GM12801 (cell line): Measurements from ENCODE around the gene EHD3.

Experiments used
- TF ChIP-seq, protein P1 (sequence below): IDR thresholded peaks from one replicate; pipeline ENCODE4 v1.5.1; 2011; ENCODE audit warnings: control low read depth; ENCODE audit not compliant: insufficient read length; ENCODE audit errors: extremely low read depth

Gene EHD3

DNA sequence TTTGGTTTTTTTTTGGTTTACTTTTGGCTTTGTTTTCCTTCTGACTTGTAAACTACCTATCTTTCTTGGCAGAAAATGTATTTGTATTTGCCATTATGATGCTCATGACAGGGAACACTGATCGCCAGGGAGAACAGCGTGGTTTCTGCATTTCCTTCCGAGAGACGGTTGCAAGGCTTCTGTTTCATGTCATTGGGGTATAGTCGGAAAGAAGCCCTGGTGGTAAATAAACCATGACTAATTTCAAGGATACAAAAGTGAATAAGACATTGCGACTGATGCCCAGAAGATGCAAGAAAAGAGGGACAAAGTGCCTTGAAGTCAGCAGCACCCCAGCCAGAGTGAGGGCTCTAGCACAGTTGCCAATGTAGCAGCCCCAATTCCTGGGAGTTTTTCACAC lies 12.4 kb upstream of the EHD3 start:
- TF ChIP-seq, protein P1, sequence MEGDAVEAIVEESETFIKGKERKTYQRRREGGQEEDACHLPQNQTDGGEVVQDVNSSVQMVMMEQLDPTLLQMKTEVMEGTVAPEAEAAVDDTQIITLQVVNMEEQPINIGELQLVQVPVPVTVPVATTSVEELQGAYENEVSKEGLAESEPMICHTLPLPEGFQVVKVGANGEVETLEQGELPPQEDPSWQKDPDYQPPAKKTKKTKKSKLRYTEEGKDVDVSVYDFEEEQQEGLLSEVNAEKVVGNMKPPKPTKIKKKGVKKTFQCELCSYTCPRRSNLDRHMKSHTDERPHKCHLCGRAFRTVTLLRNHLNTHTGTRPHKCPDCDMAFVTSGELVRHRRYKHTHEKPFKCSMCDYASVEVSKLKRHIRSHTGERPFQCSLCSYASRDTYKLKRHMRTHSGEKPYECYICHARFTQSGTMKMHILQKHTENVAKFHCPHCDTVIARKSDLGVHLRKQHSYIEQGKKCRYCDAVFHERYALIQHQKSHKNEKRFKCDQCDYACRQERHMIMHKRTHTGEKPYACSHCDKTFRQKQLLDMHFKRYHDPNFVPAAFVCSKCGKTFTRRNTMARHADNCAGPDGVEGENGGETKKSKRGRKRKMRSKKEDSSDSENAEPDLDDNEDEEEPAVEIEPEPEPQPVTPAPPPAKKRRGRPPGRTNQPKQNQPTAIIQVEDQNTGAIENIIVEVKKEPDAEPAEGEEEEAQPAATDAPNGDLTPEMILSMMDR: no peak

GRCh38 chr2:31222071-31222470 lies 11.9 kb upstream of the EHD3 start:
- TF ChIP-seq, protein P1: no peak

- TF ChIP-seq, protein P1: no peak
These were observed 10.9 kb upstream of the EHD3 start for GRCh38 chr2:31223026-31223425.

GRCh38 chr2:31223749-31224148 lies 10.2 kb upstream of the EHD3 start:
- TF ChIP-seq, protein P1: no peak

DNA sequence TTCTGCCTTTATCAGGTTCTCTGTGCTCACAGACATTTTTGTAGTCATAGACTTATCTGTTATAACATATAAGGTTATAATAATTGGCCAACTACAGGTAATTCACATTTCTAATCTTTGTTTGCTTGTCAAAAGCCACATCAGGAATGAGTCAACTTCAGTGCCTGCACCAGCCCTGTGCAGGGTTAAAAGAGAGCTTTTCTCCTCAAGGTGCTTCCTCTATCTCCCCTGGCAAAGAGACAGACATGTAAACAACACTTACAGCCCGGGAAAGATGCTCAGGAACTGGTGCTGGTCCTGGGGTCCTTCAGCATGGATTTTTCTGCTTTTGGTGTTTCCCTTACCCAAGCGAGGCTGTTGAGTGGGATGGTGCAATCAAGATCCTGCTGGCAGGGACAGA lies 7.7 kb upstream of the EHD3 start:
- TF ChIP-seq, protein P1: no peak

GRCh38 chr2:31227110-31227509 lies 6.8 kb upstream of the EHD3 start:
- TF ChIP-seq, protein P1: no peak

DNA sequence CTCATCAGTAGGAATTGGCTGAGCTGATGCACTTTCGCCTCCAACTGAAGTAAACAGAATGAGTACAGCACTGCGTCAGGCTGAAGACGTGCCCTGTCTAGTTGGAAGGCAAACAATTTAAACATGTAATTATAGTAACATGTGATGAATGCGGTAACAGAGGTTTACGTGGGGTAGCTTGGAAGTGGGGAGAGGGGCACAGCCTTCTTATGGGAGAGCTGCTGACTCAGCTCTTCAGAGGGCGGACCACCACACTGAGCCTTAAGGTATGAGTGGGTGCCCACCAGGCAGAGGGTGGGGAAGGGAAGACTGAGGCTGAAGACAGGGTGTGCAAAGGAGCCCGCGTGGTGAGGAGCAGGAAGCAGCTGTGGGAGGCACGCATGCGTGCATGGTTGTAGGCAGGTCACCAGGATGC lies 6.2 kb upstream of the EHD3 start:
- TF ChIP-seq, protein P1: no peak

DNA sequence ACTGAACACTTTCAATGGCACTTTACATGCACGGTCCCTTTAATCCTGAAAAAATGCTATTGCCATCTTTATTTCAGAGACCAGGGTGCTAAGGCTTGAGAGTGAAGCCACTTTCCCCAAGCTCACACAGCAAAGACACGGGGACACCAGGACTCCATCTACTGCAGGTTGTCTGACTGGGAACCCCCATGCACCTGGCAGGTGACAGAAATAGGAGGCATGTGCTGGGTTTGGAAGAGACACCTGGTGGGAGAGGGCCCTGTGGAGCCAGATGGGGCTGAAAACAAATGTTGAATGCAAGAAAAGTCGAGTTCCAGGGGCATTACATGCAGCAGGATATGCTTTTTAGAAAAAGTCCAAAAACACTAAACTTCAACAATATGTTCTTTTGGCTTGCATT lies 5.2 kb upstream of the EHD3 start:
- TF ChIP-seq, protein P1: no peak
